NCI-H1105 (cell line): ENCODE results near the gene HEPHL1.
"Not testable (repeated sequence)": the region's sequence is repeated elsewhere in the genome, so short reads cannot be mapped to it uniquely, and the experiment has no call there.

Experiments used
- DNase-seq: peaks from one replicate; lab custom pipeline; 2025; lab: John Stamatoyannopoulos, UW

The HEPHL1 gene, protein sequence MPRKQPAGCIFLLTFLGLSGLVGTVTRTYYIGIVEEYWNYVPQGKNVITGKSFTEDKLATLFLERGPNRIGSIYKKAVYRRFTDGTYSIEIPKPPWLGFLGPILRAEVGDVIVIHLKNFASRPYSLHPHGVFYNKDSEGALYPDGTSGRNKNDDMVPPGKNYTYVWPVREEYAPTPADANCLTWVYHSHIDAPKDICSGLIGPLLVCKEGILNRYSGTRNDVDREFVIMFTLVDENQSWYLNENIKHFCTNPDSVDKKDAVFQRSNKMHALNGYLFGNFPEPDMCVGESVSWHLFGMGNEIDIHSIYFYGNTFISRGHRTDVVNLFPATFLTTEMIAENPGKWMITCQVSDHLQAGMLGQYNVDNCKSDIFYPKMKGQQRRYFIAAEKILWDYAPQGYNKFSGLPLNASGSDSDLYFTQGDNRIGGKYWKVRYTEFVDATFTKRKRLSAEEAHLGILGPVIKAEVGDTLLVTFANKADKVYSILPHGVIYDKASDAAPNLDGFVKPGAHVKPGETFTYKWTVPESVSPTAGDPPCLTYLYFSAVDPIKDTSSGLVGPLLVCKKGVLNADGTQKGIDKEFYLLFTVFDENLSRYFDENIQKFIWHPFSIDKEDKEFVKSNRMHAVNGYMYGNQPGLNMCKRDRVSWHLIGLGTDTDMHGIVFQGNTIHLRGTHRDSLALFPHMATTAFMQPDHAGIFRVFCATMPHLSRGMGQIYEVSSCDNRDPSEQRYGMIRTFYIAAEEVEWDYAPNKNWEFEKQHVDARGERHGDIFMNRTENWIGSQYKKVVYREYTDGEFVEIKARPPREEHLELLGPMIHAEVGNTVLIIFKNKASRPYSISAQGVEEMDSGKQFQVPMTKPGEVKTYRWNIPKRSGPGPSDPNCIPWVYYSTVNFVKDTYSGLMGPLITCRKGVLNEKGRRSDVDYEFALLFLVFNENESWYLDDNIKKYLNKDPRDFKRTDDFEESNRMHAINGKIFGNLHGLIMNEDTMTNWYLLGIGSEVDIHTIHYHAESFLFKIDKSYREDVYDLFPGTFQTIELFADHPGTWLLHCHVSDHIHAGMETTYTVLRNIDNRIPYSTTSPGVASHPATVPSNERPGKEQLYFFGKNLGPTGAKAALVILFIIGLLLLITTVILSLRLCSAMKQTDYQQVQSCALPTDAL

DNA sequence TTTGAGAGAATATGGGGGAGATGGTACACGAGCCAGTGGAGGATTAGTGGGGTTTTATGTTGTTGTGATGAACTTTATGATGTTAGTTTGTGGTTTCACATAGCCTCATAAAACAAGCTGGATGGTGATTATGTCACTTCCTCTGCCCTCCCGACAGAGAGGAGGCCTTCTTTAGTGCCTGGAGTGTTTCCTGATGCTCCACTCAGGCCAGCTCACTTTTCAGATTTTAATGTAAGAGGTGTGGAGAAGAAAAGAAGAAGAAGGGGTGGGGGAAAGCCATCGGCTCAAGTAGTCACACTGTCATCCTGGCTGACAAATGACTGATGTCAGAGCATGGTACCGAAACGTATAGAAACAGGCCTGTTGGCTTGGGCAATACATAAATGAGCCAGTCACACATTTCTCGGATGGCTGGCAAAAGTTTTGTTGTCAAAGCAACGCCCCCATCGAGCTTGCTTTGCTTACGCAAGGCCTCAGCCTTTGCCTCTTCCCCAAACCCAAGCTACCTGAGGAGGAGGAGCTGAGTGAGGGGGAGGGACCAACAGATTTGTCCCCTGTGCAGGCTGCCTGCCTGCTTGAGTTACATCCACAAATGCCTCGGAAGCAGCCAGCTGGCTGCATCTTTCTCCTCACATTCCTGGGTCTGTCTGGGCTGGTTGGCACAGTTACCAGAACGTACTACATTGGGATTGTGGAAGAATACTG is at the start of gene HEPHL1:
HEPHL1 (plus strand) TSS at position 578 of the 705 bp plus-strand sequence; CDS start at position 593, 15 bp downstream.
- no peak for DNase-seq

DNA sequence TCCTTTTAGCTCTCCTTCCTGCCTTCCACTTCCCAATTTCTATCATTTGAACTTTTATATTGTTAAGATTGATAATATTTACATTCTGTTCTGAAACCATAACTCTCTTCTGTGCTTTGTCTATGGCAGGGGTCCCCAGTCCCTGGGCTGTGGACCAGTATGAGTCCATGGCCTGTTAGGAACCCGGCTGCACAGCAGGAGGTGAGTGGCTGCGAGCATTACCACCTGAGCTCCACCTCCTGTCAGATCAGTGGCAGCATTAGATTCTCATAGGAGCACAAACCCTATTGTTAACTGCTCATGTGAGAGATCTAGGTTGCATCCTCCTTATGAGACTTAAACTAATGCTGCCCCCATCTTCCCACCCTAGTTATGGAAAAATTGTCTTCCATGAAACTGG is 48.4 kb upstream of the HEPHL1 start:
- DNase-seq, result no peak

GRCh38 chr11:93973322-93974051 is 47.7 kb upstream of the HEPHL1 start:
- not testable (repeated sequence) for DNase-seq

DNA sequence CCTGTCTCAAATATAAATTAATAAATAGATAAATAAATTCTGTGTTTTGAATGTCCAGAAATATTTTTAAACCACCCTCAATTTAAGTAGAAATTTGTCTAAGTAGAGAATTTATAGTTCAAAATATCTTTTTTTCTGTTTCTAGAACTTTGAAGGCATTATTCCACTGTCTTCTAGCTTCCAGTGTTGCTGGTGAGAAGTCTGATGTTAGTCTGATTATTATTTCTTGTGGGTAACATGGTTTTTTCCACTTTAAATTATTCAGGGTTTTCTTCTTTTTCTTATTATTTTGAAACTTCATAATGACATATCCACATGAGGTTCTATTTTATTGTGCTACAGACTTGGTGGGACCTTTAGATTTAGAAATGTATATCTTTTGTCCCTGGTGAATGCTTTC is 46.4 kb upstream of the HEPHL1 start:
- no peak for DNase-seq

- not testable (repeated sequence) for DNase-seq
Observed at GRCh38 chr11:93976577-93977254, 44.4 kb upstream of the HEPHL1 start.

GRCh38 chr11:93983542-93984195 is 37.5 kb upstream of the HEPHL1 start:
- DNase-seq, result no peak

- DNase-seq, result no peak
Observed at GRCh38 chr11:93984196-93984567, 37.0 kb upstream of the HEPHL1 start.

- DNase-seq, result no peak
Observed at GRCh38 chr11:93984936-93985335, 36.2 kb upstream of the HEPHL1 start.

DNA sequence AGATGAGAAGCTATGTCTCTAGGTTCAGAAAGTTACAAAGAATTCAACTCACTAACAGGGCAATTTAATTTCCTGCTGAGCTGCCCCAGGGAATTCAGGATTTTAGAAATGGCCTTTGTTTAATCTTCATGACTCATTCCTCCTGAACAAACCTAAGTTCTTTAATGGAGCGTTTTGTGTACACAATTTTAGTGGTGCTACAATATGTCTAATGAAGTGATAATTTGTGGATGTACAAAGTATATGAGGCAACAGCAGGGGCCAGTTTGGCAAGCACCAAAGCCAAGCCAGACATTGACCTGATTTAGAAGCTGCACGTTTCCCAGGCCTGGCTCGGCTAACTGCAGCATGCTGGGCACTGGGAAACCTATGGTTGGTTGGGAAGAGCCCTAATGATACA is 34.4 kb upstream of the HEPHL1 start:
- DNase-seq, result no peak

GRCh38 chr11:93988455-93988854 is 32.7 kb upstream of the HEPHL1 start:
- DNase-seq, result no peak

- DNase-seq, result no peak
Observed at GRCh38 chr11:93988912-93989311, 32.2 kb upstream of the HEPHL1 start.

GRCh38 chr11:93993747-93994146 is 27.4 kb upstream of the HEPHL1 start:
- DNase-seq, result no peak

DNA sequence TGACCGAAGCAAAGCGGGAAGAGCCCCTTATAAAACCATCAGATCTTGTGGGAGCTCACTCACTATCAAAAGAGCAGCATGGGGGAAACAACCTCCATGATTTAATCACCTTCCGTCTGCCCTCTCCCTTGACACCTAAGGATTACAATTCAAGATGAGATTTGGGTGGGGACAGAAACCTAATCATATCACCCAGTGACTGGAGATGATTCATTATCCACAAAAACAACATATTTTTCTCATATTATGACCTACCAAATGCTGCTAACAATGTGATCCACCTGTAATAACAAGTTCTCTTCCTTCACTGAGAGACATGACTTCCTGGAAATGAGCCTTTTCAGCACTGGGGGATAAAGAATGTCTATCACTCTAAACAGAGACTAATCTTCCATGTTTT is 23.4 kb upstream of the HEPHL1 start:
- no peak for DNase-seq

DNA sequence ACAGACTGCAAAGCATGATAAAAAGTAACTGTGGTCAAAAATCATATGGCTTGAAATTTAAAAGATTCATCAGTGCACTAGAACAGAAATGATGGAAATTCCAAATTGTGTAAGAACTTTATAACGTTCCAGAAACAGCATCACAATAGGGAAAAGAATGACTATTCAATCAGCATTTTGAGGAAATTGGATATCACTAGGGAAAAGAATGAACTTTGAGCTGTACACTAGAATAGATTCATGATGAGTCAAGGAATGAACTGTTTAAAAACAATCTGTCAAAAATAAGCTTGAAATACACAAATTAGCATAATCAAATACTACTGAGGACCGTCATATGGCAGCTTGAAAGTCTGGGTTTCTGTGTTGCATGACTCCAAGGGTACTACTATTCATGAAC is 20.5 kb upstream of the HEPHL1 start:
- no peak for DNase-seq

- DNase-seq, result no peak
Observed at GRCh38 chr11:94002226-94002625, 18.9 kb upstream of the HEPHL1 start.

DNA sequence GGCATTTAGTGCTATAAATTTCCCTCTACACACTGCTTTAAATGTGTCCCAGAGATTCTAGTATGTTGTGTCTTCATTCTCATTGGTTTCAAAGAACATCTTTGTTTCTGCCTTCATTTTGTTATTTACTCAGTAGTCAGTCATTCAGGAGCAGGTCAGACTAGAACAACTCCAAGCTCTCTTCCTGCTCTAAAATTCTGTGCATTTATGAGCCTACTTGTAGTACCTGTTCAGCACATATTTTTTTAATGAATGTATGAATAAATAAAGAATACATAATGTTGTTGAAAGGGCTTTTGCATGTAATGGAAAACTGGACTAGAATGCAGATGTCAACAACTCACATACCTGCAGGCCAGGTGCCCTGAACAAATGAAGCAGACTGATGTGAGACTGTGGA is 13.7 kb upstream of the HEPHL1 start:
- DNase-seq, result no peak

GRCh38 chr11:94007906-94008305 is 13.2 kb upstream of the HEPHL1 start:
- no peak for DNase-seq

DNA sequence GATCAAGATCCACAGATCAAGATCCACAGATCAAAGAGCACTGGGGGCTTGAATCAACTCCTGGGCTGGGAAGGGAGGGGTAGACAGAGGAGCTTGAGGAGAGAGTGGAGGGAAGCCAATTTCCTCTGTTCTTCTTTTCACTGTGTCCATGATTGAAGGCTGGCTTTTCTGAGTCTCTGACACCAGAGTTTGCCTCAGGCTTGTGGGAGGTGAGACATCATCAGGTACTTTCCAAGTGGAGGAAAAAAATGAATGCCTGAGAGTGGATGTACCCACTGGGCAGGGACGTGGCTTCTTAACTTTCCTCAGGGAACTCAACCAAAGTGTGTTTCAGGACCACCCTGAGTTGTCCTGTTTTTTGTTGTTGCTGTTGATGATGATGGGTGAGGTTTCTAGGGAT is 11.0 kb upstream of the HEPHL1 start:
- no peak for DNase-seq

GRCh38 chr11:94011478-94011877 is 9.7 kb upstream of the HEPHL1 start:
- DNase-seq, result no peak

DNA sequence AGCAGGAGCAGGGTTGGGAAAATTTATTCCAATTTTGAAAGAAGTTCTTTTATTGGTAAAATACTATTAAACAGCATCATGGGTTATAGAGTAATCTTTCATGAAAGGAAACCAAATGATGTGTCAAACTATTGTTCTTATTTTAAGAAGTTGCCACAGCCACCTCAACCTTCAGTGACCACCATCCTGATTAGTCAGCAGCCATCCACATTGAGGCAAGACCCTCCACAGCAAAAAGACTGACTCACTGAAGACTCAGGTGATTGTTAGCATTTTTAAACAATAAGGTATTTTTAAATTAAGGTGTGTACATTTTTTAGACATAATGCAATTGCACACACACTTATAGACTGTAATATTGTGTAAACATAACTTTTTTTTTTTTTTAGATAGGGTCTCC is 3.7 kb upstream of the HEPHL1 start:
- no peak for DNase-seq
